Adrenal gland (tissue), 5 donors: ENCODE data around the gene PAEP.

Experiments used
- CTCF ChIP-seq, 6 experiments: fragments of 450-650 bp in 4 of 6; fragments of 200-600 bp in 2 of 6; sonication (generic) in 1 of 6; IDR thresholded peaks; 1 replicate in 5 of 6; 2 replicates in 1 of 6; pipeline versions ENCODE4 v1.5.1 to v1.8.0; 2016 to 2021; ENCODE audit warnings: antibody characterized with exemption in 6 of 6, mild to moderate bottlenecking in 2 of 6, moderate library complexity in 1 of 6
- POLR2A ChIP-seq, 2 donors: fragments of 450-650 bp; IDR thresholded peaks; one replicate each; pipeline ENCODE4 v1.6.1; 2017; ENCODE audit warnings: antibody characterized with exemption in 2 of 2, mild to moderate bottlenecking in 2 of 2, moderate library complexity in 1 of 2
- donor health status: DM: no; HTN: no; CAD: no.

GRCh38 chr9:135608999-135609317, 47.4 kb downstream of the PAEP start:
- TF ChIP-seq POLR2A (IDR thresholded peaks at IDR 0.05) (no peak), CTCF (IDR thresholded peaks at IDR 0.05) (no peak)
